H1 (cell line): ENCODE results near the gene YAP1. TPM values are rescaled to one million over a fixed set of nuclear protein-coding genes. Genes with fewer than 3 reads are reported as not detected.

ENCODE experiments used
- CTCF ChIA-PET: fragments of 300-600 bp; sonication (Branson Sonifier 250); formaldehyde crosslinking; loops from one replicate; lab custom pipeline; 2021; ENCODE audit not compliant: partially characterized antibody; lab: Charles Lee
- POLR2A ChIA-PET: fragments of 300-600 bp; sonication (Branson Sonifier 250); formaldehyde crosslinking; loops from one replicate; lab custom pipeline; 2021; ENCODE audit warnings: inconsistent platforms; ENCODE audit not compliant: partially characterized antibody; lab: Charles Lee
- DNase-seq, 2 experiments: peaks; one replicate each; pipeline versions ENCODE4 v3.0.0 to v3.0.0-alpha.2; 2010 to 2022; ENCODE audit warnings: low spot score in 2 of 2, low read depth in 1 of 2, mixed read lengths in 1 of 2
- FAIRE-seq: peaks from 2 replicates; lab custom pipeline; 2011; peaks lifted over from hg19 to GRCh38; lab: Jason Lieb, UNC
- H2AFZ ChIP-seq: 2 replicates; pipeline ENCODE4 v1.8.1; 2012; ENCODE audit warnings: low read length, inconsistent platforms
- H2AK5ac ChIP-seq: 2 replicates; pipeline ENCODE4 v1.6.1; 2013; ENCODE audit warnings: low read depth, low read length
- H2BK120ac ChIP-seq: replicated peaks from 2 replicates; pipeline ENCODE3; 2013; ENCODE audit warnings: low read depth, low read length, inconsistent platforms
- H2BK12ac ChIP-seq: 2 replicates; pipeline ENCODE4 v1.6.1; 2013; ENCODE audit warnings: low read depth, low read length
- H2BK15ac ChIP-seq: 2 replicates; pipeline ENCODE4 v1.6.1; 2013; ENCODE audit warnings: low read length
- H2BK20ac ChIP-seq: 2 replicates; pipeline ENCODE4 v1.6.1; 2013; ENCODE audit warnings: low read length
- H2BK5ac ChIP-seq: 2 replicates; pipeline ENCODE4 v1.6.1; 2013; ENCODE audit warnings: low read depth, low read length
- H3K14ac ChIP-seq: 2 replicates; pipeline ENCODE4 v1.6.1; 2013; ENCODE audit warnings: inconsistent platforms; ENCODE audit not compliant: insufficient read length
- H3K18ac ChIP-seq: 2 replicates; pipeline ENCODE4 v1.6.1; 2013; ENCODE audit warnings: low read length; ENCODE audit errors: extremely low read depth
- H3K23ac ChIP-seq: 2 replicates; pipeline ENCODE4 v1.6.1; 2013; ENCODE audit warnings: inconsistent platforms; ENCODE audit not compliant: insufficient read length
- H3K23me2 ChIP-seq: 2 replicates; pipeline ENCODE4 v1.6.1; 2013; ENCODE audit warnings: low read depth, low read length
- H3K27ac ChIP-seq: 2 replicates; pipeline ENCODE4 v1.6.1; 2011; ENCODE audit warnings: low read depth, low read length, inconsistent platforms
- H3K27me3 ChIP-seq, 4 experiments: replicated peaks in 1 of 4; 1 replicate in 1 of 4; 2 replicates in 3 of 4; pipeline versions ENCODE4 v1.6.1 to v1.8.1; 2011 to 2013; ENCODE audit warnings: low read length in 3 of 4, mild to moderate bottlenecking in 3 of 4, inconsistent platforms in 2 of 4, mixed read lengths in 2 of 4, moderate library complexity in 1 of 4; ENCODE audit not compliant: control insufficient read depth in 3 of 4, insufficient read depth in 3 of 4; ENCODE audit errors: extremely low read depth in 1 of 4
- H3K36me3 ChIP-seq, 4 experiments: 2 replicates each; pipeline versions ENCODE4 v1.6.1 to v1.8.1; 2011 to 2013; ENCODE audit warnings: mild to moderate bottlenecking in 4 of 4, low read length in 3 of 4, moderate library complexity in 2 of 4, control low read depth in 1 of 4, inconsistent platforms in 1 of 4; ENCODE audit not compliant: insufficient read depth in 4 of 4, control insufficient read depth in 2 of 4
- H3K4ac ChIP-seq: replicated peaks from 2 replicates; pipeline ENCODE3; 2013; ENCODE audit warnings: low read length, low read depth, mixed read lengths, inconsistent platforms; ENCODE audit not compliant: insufficient read length
- H3K4me1 ChIP-seq, 4 experiments: replicated peaks in 1 of 4; 1 replicate in 1 of 4; 2 replicates in 3 of 4; pipeline versions ENCODE4 v1.6.1 to v1.8.1; 2011 to 2013; ENCODE audit warnings: low read length in 3 of 4, inconsistent platforms in 2 of 4, mixed read lengths in 1 of 4; ENCODE audit not compliant: insufficient read depth in 4 of 4, control insufficient read depth in 3 of 4
- H3K4me2 ChIP-seq, 2 experiments: 2 replicates each; pipeline versions ENCODE4 v1.6.1 to v1.8.1; 2011 to 2013; ENCODE audit warnings: low read depth in 2 of 2, low read length in 2 of 2, control low read depth in 1 of 2, inconsistent platforms in 1 of 2, mild to moderate bottlenecking in 1 of 2; ENCODE audit not compliant: insufficient read depth in 1 of 2
- H3K4me3 ChIP-seq, 4 experiments: fragments of 200-600, 300-600 bp in 1 of 4; sonication (generic), shearing (Covaris generic), sonication (Bioruptor Twin) in 1 of 4; 2 replicates each; pipeline versions ENCODE4 v1.5.1 to v1.8.1; 2011 to 2016; ENCODE audit warnings: low read length in 4 of 4, low read depth in 3 of 4, control low read depth in 2 of 4, inconsistent platforms in 2 of 4, mild to moderate bottlenecking in 2 of 4, mixed read lengths in 1 of 4, moderate library complexity in 1 of 4; ENCODE audit not compliant: insufficient read depth in 2 of 4; ENCODE audit errors: extremely low read depth in 1 of 4
- H3K56ac ChIP-seq: replicated peaks from 2 replicates; pipeline ENCODE3; 2013; ENCODE audit warnings: low read depth, mild to moderate bottlenecking, mixed read lengths, low read length, inconsistent platforms; ENCODE audit not compliant: insufficient read length
- H3K79me1 ChIP-seq: 2 replicates; pipeline ENCODE4 v1.6.1; 2013; ENCODE audit warnings: low read depth, low read length, control low read depth
- H3K79me2 ChIP-seq, 2 experiments: 2 replicates each; pipeline versions ENCODE4 v1.6.1 to v1.8.1; 2012 to 2013; ENCODE audit warnings: low read length in 2 of 2, mild to moderate bottlenecking in 2 of 2, inconsistent platforms in 1 of 2; ENCODE audit not compliant: insufficient read depth in 2 of 2, control insufficient read depth in 1 of 2
- H3K9ac ChIP-seq, 4 experiments: replicated peaks in 1 of 4; 1 replicate in 1 of 4; 2 replicates in 3 of 4; pipeline versions ENCODE4 v1.6.1 to v1.8.1; 2011 to 2013; ENCODE audit warnings: low read depth in 3 of 4, low read length in 3 of 4, control low read depth in 2 of 4, mild to moderate bottlenecking in 2 of 4, moderate library complexity in 2 of 4, inconsistent platforms in 1 of 4; ENCODE audit errors: extremely low read depth in 1 of 4
- H3K9me3 ChIP-seq, 2 experiments: 2 replicates each; pipeline versions ENCODE4 v1.6.1 to v1.8.1; 2012 to 2013; ENCODE audit warnings: mild to moderate bottlenecking in 2 of 2, moderate library complexity in 2 of 2, control low read depth in 1 of 2, inconsistent platforms in 1 of 2, low read depth in 1 of 2, low read length in 1 of 2, mixed read lengths in 1 of 2; ENCODE audit not compliant: insufficient read depth in 2 of 2
- H4K20me1 ChIP-seq, 2 experiments: replicated peaks in 1 of 2; 2 replicates each; pipeline versions ENCODE3 to v1.8.1; 2011 to 2013; ENCODE audit warnings: inconsistent platforms in 2 of 2, low read length in 2 of 2, mild to moderate bottlenecking in 1 of 2; ENCODE audit not compliant: insufficient read depth in 2 of 2, control insufficient read depth in 1 of 2
- H4K5ac ChIP-seq: 2 replicates; pipeline ENCODE4 v1.6.1; 2013; ENCODE audit warnings: low read length, low read depth, mixed read lengths, inconsistent platforms; ENCODE audit not compliant: insufficient read length
- H4K8ac ChIP-seq: 2 replicates; pipeline ENCODE4 v1.8.0; 2013; ENCODE audit warnings: mild to moderate bottlenecking, moderate library complexity, low read length, inconsistent platforms; ENCODE audit not compliant: insufficient read depth; ENCODE audit errors: extremely low read depth
- H4K91ac ChIP-seq: replicated peaks from 2 replicates; pipeline ENCODE3; 2013; ENCODE audit warnings: low read length, mixed read lengths, inconsistent platforms; ENCODE audit not compliant: insufficient read length
- ATF2 ChIP-seq: IDR thresholded peaks from 2 replicates; pipeline ENCODE4 v1.6.1; 2012; ENCODE audit warnings: low read length, inconsistent platforms
- BRCA1 ChIP-seq: IDR thresholded peaks from 2 replicates; pipeline ENCODE4 v1.6.1; 2012; ENCODE audit warnings: low read depth, low read length, improper control_type of control experiment
- CBX5 ChIP-seq: fragments of 300-800, 300-1000 bp; sonication (generic); IDR thresholded peaks from 2 replicates; pipeline ENCODE4 v1.7.1; 2016; ENCODE audit warnings: antibody characterized with exemption, low read length, low read depth
- CHD2 ChIP-seq: IDR thresholded peaks from 2 replicates; pipeline ENCODE4 v1.6.1; 2012; ENCODE audit warnings: low read length, improper control_type of control experiment
- EZH2 ChIP-seq: fragments of 200-600 bp; sonication (generic); IDR thresholded peaks from 2 replicates; pipeline ENCODE4 v1.7.1; 2012; ENCODE audit warnings: low read depth, mild to moderate bottlenecking, moderate library complexity, low read length, inconsistent platforms; ENCODE audit not compliant: severe bottlenecking
- HDAC2 ChIP-seq, 2 experiments: fragments of 300-600 bp in 1 of 2; sonication (generic) in 1 of 2; IDR thresholded peaks; 2 replicates each; pipeline ENCODE4 v1.6.1; 2011 to 2012; ENCODE audit warnings: low read depth in 2 of 2, low read length in 2 of 2, mild to moderate bottlenecking in 2 of 2, moderate library complexity in 2 of 2, borderline replicate concordance in 1 of 2, inconsistent platforms in 1 of 2
- KDM1A ChIP-seq: fragments of 200-600, 300-600 bp; sonication (generic); IDR thresholded peaks from 2 replicates; pipeline ENCODE4 v1.7.1; 2016; ENCODE audit warnings: mild to moderate bottlenecking, low read length, borderline replicate concordance
- KDM5A ChIP-seq: fragments of 200-600 bp; IDR thresholded peaks from 2 replicates; pipeline ENCODE4 v1.7.1; 2012; ENCODE audit warnings: mild to moderate bottlenecking, low read length, inconsistent platforms, mixed read lengths
- POU5F1 ChIP-seq: IDR thresholded peaks from 2 replicates; pipeline ENCODE4 v1.6.1; 2011; ENCODE audit warnings: low read depth, mild to moderate bottlenecking, low read length, moderate library complexity
- RBBP5 ChIP-seq: IDR thresholded peaks from 2 replicates; pipeline ENCODE4 v1.7.1; 2012; ENCODE audit warnings: low read depth, mild to moderate bottlenecking, inconsistent platforms, low read length, moderate library complexity, borderline replicate concordance
- RXRA ChIP-seq: IDR thresholded peaks from 2 replicates; pipeline ENCODE4 v1.6.1; 2011; ENCODE audit warnings: low read depth, mild to moderate bottlenecking, low read length, moderate library complexity; ENCODE audit not compliant: insufficient read depth
- SIX5 ChIP-seq: IDR thresholded peaks from 2 replicates; pipeline ENCODE4 v1.6.1; 2011; ENCODE audit warnings: mild to moderate bottlenecking, low read depth, low read length
- ZNF274 ChIP-seq: IDR thresholded peaks from 2 replicates; pipeline ENCODE4 v1.7.0; 2012; ENCODE audit warnings: low read length, borderline replicate concordance; ENCODE audit errors: extremely low read depth
- WGBS, 2 experiments: shearing (Covaris generic) in 1 of 2; methylation state at CpG; one replicate each; pipeline versions ENCODE4 v1.1.6 to v1.1.7; 2013 to 2015; ENCODE audit warnings: low lambda C conversion rate in 2 of 2, mixed read lengths in 2 of 2, inconsistent platforms in 1 of 2, low coverage in 1 of 2, missing lambda C conversion rate in 1 of 2; ENCODE audit not compliant: insufficient replicate concordance in 2 of 2, insufficient coverage in 1 of 2, insufficient read length in 1 of 2; ENCODE audit errors: extremely low coverage in 1 of 2, missing lambda C conversion rate in 1 of 2; 5-methylcytosine and 5-hydroxymethylcytosine counted together
- polyA plus RNA-seq, 7 experiments: library from polyadenylated mRNA; depleted of rRNA in 3 of 7; stranded (reverse) in 5 of 7; unstranded in 2 of 7; fragments of >200 nt in 5 of 7; fragments of 200-250 nt in 2 of 7; gene quantifications; 1 replicate in 5 of 7; 2 replicates in 1 of 7; 4 replicates in 1 of 7; pipeline versions ENCODE4 v1.2.1 to v1.2.3, GENCODE V29; 2011 to 2013; ENCODE audit warnings: missing spikeins in 2 of 7, mixed read lengths in 2 of 7
- total RNA-seq: library from RNA; stranded (reverse); fragmentation: NEBNext Ultra II Directional; extraction: Animal tissue kit (Norgen Biotek cat#: 25700); gene quantifications from 2 replicates; pipeline ENCODE4 v1.2.1, GENCODE V29; 2021

The YAP1 gene
- total and polyA plus RNA-seq, 2 of the 8 experiments (the other 6 are each of a cell fraction or from before 2014, with no cell fraction given): 62.0 to 108 TPM

- Histone ChIP-seq H4K91ac (no peak overlapping the region), H3K27ac (no peak overlapping the region), H3K56ac (no peak overlapping the region), H4K8ac (no peak overlapping the region), H3K36me3 (no peaks in the 10 kb centered on the region), H3K4me1 (peaks cover 0 to 5% (median 0%) of the 10 kb centered on the region in 4 experiments; a peak in 2 of 7 replicates), H3K9ac (no peak overlapping the region), H2AK5ac (no peak overlapping the region), H4K20me1 (no peaks in the 10 kb centered on the region), H2BK20ac (no peak overlapping the region; the same call in 1 of the 2 replicates), H3K9me3 (no peaks in the 10 kb centered on the region), H2BK15ac (no peak overlapping the region), H3K23ac (no peak overlapping the region), H2BK5ac (no peak overlapping the region), H2BK12ac (no peak overlapping the region), H3K4me3 (no peak overlapping the region), H4K5ac (no peak overlapping the region), H3K18ac (no peak overlapping the region), H2BK120ac (no peak overlapping the region), H3K14ac (no peak overlapping the region), H3K79me1 (no peaks in the 10 kb centered on the region), H3K79me2 (no peaks in the 10 kb centered on the region), H3K4me2 (no peak overlapping the region), H3K27me3 (no peaks in the 10 kb centered on the region), H2AFZ (no peak overlapping the region), H3K4ac (no peak overlapping the region), H3K23me2 (no peaks in the 10 kb centered on the region)
- WGBS, 2 experiments: 86% methylated on average over 4 of the region's 4 CpGs; no CpG with 5 or more reads in 1 of the 2 experiments
- POLR2A ChIA-PET: no interaction called here
- CTCF ChIA-PET: interaction anchor here (0.7 to 4.9 kb wide), 6 partner anchors 12 to 195 kb away, joined by 3 to 25 read pairs (median 4); no protein-coding TSS in a partner anchor
- DNase-seq: no peak
- FAIRE-seq: no peak
- TF ChIP-seq SIX5 (no peak), ATF2 (no peak), BRCA1 (no peak), CHD2 (no peak), KDM5A (no peak), ZNF274 (no peak), CBX5 (no peak), HDAC2 (IDR thresholded peaks at IDR 0.05; ENCODE audit: borderline replicate concordance in 1 of 2, low read depth in 2 of 2, low read length in 2 of 2) (no peak), KDM1A (no peak), RBBP5 (no peak), RXRA (no peak), POU5F1 (no peak), EZH2 (no peak)
These were observed 146.0 kb downstream of the YAP1 start for GRCh38 chr11:102256251-102256650.
